HG02884 (cell line): ENCODE results near the gene NEK7.
A peak's percentile ranks its signal among the peaks of the same experiment; 100 is the strongest.

Experiments used
- ATAC-seq: cut with Tn5 transposase; IDR thresholded peaks from one replicate; pipeline ENCODE4 v1.9.1; 2021; ENCODE audit warnings: mild to moderate bottlenecking, moderate library complexity; ENCODE audit not compliant: unreplicated experiment

NEK7 gene

DNA sequence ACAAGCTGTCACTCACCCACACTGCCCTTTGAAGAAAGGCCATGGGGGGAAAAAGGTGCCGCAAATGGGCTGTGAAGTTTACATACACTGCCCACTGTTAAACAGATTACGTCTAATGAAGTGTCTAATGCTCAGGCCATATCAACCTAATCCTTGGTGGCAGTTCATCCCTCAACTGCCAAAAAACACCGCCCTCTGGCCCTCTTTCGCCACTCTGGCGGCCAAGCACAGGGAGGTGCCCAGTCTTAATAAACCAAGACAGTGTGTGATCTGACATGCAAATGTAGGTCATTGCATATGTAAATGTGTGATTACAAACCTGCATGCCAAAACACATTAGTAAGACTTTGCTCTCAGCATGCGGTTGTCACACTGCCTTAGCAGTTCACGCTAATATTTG is 89.5 kb downstream of the NEK7 start:
- no peak for ATAC-seq

DNA sequence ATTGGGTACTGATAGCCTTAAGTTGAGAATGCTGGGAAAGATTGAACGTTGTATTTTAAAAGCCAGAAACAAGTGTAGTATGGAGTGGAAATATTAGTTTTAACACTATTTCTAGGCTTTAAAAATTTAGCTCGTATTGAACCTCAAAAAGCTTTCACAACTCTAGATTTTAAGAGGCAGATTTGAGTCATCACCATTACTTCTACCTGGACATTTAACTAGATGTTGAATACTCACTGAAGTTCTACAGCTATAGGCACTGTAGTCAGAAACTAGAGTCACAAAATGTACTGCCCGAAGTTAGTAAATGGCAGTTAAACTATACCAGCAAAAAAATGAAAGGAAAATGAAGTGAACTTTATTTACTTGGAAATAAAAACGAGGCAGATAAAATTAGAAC is 96.5 kb downstream of the NEK7 start:
- ATAC-seq: peak; percentile 78

DNA sequence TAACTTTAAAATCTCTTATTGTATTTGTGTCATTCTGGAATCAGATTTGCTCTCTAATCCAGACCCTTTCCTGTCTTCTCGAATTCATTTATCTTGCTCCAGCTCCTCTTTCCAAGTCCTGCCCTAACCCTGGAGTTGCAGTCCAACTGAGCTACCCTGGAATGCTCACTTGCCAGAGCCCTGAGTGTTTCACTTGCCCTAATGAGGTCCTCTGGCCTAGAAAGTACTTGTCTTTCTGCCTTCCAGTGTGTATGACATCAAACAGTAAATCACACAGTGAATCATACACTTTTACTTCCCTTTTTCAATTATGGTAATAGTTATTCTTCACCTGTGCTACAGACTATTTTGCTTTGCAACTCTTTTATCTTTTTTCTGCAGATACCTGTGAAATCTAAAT is 96.9 kb downstream of the NEK7 start:
- ATAC-seq: peak; percentile 97

DNA sequence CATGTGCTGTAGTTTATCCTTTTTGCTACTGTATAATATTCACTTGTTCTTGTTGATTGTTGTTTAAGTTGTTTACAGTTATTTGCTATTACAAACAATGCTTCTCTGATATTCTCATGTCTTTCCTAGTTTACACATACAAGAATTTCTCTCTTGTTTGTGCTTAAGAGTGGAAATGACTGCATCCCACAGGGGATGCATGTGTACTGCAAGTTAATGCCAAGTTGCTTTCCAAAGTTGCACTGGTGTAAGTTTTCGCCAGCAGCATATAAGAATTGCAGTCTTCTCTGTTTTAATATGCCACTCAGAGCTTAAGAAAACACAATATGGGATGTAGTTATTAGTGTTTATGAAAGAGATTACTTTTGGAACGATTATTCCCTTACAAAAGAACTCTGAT is 97.7 kb downstream of the NEK7 start:
- ATAC-seq: no peak

DNA sequence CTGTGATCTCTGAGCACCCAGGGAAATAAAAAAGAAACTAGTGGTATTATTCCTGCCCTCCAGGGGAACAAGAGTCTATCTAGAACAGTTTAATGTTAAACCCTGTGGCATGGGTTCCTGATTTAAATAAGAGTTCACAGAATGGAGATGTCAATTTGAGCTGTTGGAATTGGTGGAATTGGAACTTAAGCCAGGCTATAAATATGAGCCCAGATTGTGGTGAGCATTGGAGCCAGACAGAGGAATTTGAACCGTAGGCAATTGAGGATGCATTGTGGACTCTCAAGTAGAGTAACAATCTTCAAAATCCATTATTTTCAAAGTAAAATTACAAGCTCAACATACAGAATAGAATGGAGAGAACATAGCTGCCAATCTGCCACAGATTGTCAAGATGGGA is 98.2 kb downstream of the NEK7 start:
- no peak for ATAC-seq

DNA sequence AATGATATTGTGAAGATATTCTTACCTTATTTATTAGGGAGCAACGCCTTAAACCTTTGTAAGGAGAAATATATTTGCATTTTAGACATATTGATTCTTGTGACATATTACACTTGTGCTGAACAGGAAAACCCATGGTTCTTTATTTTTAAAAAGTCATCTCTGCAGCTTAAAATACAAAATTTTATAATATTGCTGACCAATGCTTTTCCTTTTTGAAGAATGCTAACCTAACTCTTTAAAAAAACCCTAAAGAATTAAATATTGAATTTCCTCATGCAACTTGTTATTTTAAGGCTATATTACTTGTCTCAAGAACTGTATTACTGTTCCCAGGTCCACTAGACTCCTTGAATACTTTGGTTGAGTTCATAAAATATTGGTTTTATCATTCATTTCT is 99.0 kb downstream of the NEK7 start:
- ATAC-seq: no peak

DNA sequence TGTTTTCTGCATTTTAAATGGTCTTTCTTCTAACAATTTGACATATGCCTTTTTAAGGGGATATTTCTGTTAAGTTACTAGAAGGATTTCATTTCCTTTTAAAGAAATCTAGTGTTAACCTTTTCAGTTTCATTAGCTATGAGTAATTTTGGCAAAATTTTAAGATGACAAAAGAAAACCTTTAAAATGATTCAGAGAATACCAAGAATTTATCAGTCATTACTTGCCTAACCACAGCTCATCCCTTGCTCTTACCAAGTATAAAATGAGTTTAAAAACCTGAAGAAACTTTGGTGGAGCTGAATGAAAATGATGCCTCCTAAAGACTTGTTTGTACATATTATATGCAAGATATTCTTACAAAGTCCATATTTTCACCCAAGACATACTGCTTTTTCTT is 101.7 kb downstream of the NEK7 start:
- ATAC-seq: peak; percentile 54

DNA sequence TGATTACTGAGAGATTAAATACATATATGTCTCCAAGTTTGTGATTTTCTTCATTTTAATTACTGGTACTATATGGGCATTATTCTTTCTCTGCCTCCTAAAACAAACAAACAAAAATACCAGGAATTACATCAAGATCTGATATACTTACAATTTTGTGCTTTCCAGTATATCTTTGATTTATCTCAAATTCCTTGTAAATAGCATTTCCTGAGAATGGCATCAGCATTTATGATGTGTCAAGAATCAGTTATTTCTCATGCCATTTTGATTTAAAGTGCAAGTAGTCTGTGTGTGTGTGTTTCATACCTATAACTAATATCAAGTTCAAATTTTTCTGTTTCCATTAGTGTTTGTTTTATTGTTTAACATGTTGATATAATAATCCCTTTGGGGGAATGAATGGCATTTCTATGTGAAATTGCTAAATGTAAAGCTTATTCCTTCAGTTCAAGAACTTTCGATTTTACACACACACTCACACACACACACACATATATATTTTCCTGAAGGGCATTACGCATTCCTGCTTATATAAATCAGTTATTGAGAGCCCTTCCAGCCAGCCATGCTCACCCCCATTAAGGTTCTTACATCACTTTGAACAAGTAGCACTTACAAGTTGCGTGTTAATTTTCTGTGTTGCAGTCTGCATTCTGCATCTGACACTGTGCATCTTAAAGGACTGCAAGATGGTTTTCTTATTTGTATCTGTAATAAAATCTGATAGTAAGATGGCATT is 102.7 kb downstream of the NEK7 start:
- no peak for ATAC-seq

DNA sequence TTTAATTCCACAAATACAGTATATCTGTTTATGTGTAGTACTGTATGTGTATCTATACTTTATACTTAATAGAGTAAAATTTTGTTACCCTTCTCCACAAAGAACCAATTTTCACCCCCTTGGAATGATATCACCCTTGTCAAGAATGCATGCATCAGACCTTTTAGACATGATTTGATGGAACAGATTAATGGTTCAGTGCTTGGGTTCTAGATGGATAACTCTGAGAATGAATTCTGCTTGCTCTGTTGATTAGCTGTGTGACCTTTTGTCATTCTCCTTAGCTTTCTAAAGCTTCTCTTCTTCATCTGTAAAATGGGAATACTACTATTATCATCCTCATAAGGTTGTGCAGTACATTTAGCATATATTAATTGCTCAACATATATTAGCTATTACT is 105.1 kb downstream of the NEK7 start:
- no peak for ATAC-seq

DNA sequence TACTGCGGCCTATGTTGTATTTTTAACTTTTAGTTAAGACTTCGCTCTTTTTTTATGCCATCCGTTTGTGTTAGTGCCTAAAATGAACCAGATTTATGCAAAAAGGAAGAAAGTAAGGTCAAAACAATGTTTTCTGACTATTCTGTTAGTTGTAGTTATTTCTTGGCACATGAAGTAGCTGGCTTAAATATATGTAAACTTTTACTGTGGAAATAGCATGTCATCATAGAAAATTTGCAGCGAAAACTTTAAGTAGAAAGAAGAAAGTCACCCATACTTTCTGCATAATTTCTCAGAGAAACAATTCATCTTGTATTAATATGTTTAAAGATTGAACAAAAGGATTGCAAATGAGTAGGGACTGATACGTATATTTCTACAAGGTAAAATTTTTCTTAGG is 106.4 kb downstream of the NEK7 start:
- no peak for ATAC-seq

DNA sequence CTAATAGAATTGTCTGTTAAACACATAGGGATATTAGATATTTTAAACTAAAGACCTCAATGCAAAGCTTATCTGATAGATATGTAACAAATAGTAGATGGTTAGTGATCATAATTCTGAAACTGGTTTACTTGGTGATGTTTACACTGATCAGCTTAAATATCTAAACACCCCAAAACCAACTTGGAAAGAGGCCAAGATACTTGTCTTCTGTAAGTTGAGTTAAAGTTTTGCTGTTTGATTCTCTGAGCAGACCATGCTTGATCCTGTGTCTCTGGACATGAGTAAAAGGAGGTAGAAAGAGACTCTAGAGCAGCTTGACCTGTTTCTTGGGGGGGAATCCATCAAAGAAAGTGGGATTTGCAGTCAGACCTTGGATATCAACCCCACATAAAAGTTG is 107.5 kb downstream of the NEK7 start:
- ATAC-seq: no peak

DNA sequence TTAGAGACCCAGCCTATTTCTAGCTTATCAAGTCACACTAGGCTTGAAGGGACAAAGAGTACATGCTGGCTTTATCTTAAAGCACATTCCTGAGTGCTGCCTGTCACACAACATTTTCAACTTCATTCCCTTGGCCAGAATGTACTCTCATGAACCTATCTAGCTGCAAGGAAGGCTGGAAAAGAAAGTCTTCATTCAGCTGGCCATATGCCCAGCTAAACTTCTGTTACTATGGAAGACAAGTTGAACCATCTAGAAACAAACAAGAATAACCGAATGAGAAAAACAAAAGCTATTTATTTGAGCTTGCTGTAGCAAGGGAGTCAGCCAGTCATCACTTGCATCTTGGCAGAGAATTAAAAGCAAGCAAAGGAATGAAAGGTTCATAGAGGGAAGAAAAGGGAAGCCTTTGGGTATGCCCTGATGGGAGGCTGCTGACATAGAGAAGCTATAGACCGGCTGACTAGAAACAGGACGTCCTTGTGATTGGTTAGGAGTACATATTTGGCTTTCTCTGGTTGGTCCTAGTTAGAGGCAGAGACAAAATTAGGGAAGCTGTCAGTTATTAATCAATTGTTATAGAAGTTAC is 108.4 kb downstream of the NEK7 start:
- no peak for ATAC-seq

DNA sequence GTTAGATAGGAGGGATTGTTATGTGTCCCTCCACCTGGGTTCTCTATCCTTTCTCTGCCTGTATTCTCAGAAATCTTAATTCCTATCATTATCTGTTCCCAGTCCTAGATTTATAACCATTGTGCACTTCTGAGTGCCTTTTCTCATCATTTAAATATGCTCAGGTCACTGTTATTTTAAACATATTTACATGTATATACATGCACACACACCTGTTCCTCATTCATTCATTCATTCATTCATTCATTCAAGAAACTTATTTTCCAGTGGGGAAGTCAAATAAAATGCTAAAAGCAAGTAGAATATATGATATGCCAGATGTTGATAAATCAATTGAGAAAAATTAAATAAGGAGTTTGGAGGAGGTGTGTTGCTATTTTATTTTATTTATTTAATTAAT is 110.3 kb downstream of the NEK7 start:
- no peak for ATAC-seq

DNA sequence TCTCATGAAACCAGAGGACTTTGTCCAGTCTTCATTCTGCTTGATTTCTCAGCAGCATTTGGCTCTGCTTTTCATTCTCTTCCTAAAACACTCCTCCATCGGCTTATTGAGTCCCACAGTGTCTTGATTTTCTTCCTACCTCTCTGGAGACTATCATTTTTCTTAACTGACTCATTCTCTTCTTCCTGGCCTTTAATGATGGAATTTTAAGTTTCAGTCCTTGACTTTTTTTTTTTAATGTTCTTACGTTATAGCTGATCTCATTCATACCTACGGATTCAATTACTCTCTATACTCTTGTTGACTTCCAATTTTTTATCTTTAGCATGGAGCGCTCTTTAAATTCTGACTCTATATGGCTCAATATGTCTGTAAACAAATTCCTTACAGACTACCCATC is 111.1 kb downstream of the NEK7 start:
- no peak for ATAC-seq

DNA sequence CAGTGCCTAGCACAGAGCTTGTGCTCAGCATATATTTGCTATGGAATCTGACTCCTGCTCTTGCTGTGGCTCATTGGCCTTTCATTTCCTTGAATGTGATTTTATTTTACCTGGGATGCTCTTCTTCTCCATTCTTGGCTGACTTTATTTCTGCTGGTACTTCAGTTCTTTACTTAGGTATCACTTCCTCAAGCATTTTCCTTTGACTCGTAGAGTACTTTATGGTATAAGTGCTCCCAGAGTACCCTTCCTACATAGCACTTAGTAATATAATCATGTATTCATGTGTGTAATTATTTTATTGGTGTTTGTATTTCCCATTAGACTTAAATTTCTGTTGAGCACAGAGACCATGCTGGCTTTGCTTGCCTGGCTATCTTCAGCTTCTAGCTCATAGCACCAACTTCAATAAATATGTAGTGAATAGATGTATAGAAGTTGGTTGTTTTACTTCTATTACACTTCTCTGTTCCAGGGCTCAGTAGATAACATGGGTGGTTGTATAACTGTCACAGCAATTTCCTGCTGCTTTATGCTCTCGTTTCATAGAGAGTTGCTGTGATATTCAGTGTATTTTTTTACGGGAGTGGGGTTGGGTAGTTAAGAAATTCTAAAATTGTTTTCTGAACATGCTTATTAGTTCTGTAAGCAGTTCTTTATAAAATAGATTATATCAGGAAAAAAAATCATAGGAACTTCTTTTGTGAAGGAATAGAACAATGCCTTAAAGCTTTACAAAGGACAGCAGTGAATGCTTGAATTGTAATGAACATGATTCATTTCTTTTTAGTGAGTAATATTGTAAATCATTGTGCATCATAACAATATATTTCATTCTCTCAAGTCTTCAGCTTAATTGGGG is 112.2 kb downstream of the NEK7 start:
- no peak for ATAC-seq

DNA sequence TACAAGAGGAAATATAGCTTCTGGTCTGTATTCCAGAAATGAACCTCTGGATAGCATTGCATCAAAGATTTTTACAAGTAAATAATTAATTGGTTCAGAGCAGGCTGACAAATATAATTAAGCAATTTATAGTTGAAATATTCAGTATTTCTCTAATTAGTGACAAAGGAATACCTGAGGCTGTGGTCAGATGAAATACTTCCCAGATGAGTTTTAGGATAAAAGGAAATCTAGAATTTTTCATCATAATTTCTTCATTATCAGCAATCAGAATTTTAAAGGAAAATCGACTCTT is 112.8 kb downstream of the NEK7 start:
- ATAC-seq: no peak

DNA sequence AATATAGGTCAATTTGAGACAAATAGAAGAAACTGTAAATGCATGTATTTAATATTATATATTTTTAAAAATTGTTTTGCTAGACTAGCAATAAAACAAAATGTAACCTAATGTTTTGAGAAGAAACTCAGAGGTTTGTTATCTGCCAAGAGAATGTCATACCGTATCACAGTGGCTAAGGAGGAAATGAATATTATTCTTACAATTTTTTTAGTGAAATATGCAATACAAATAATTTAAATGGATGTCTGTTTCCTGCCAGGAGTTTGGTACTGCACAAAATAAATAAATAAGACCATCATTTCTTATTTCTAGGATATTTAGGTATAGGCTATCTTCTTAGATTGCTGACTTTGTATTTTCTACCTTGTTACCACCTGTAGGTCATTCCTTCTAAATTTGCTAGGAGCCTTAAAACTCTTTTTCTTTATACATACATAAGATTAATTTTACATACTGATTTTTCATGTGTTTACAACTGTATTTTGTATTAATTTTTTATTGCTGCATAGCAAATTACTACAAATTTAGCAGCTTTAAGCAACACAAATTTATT is 113.6 kb downstream of the NEK7 start:
- no peak for ATAC-seq

DNA sequence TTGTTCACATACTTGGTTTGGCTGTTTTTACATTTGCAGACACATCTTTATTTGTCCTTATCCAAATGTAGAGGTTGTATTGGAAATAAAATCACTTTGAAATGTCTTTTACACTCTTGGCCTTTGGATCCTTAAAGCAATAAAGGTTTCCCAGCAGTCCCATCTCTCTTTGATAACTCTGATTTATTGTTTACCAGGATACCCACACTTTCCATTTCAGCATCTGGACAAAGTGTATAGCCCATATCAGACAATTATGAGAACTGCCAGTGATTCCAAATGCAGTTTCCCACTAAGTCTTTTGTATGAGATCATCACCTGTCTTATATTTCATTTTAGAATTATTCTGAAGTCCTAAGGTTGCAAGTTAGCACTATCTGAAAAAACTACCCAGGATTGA is 114.7 kb downstream of the NEK7 start:
- ATAC-seq: no peak

DNA sequence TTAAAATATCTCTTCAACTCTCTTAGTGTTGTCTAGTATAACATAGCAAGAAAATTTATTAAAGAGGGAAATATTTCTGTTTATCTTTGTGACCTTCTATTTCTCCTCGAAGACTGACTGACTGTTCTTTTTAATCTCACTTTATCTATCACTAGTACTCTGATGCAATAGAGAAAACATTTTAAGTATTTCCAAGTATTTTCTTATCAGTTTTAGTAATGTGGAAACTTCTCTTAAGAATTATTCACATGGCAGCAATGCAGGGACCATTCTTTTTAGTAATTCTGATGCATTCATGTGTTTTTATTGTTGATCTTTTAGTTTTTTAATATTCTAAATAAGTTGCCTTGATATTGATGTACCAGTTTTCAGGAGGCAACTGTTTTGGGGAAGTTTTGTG is 115.7 kb downstream of the NEK7 start:
- ATAC-seq: no peak

DNA sequence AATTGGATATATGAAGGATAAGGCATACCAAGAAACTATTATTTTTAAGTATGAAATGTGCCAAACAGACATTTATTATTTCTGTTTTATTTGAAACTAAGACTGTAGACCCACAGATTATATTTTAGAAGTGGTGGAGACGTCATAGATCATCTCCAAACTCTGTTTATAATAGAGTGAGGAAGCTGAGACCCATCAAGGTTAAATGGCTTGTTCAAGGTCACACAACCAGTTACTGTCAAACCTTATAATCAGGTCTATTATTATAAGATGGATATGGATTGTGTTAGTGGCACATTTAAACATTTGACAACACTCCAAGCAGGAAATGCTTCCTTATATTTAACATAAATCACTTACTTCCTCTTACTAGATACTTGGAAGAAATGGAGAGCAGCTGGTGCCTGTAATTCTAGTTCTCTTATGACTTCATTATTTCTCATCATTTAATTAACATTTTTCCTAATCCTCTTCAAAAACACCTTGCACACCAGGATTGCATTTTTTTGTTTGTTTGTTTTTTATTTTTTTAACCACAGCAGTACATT is 117.0 kb downstream of the NEK7 start:
- no peak for ATAC-seq

DNA sequence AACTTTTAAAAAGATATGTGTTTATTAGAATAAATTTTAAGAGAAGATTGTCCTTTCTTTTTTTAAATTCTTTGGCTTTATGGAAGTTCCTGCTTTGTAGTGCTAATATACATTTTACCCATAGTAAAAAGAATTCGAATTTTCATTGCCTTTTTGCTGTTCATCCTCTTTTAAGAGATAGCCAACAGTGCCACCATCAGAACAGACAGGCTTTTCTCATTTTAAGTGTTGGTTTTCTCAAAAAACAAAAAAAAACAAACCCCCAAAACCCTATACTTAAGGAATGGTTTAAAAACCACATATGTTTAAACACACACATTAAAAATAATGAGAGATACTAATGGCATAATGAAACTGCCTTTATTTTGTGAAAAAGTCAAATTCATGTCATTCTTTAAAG is 118.8 kb downstream of the NEK7 start:
- no peak for ATAC-seq

DNA sequence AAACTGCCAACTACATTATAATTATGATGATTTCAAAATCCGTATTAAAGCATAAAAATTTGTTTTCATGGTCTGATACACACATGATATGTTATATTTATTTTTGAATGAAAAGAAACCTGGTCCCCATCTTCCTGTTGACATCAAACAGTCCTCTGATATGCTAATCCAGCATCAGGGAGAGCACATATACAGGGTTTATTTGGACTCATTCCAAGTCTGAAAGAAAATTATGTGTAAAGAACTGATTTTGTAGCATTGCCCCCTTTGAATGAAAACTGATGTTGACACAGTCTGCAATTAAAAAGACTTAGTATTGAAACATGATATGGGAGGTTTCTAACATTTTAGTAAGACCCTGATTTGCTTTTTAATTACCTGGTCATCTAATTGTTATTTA is 119.4 kb downstream of the NEK7 start:
- ATAC-seq: no peak
